ENCODE measurements around the gene PNPLA7. TPM values are rescaled to one million over a fixed set of nuclear protein-coding genes. Genes with fewer than 3 reads are reported as not detected.

The PNPLA7 gene
- total RNA-seq, 1 experiment from 2014 or later: 1.8 TPM

DNA sequence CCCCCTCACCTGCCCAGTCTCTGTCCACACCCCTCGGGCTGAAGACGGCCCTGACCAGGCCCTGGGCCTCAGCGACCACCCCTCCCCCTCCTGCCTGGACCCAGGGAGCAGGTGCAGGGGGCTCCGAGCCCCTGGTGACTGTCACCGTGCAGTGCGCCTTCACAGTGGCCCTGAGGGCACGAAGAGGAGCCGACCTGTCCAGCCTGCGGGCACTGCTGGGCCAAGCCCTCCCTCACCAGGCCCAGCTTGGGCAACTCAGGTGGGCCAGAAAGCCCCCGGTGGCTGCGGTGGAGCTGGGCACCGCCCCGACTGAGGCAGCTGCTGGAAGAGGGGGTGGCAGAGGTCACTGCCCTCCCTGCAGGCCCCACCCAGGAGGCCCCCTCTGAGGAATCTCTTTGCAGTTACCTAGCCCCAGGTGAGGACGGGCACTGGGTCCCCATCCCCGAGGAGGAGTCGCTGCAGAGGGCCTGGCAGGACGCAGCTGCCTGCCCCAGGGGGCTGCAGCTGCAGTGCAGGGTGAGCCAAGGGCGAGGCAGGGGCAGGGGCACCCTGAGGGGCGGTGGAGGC is 116.8 kb downstream of the PNPLA7 start:
- RAD21 ChIA-PET (ENCODE audit: low non-redundant PET in 1 of 2, low total read pairs in 2 of 2, uncharacterized antibody in 2 of 2, unreplicated experiment in 2 of 2): no interaction called here
- BruUV-seq (replicated peaks): no TSS peak

More for the DNA sequence above, 116.8 kb downstream of the PNPLA7 start:
- ChIA-PET POLR2A (no interaction called here), CTCF (no interaction called here)
- DNase-seq (ENCODE audit: low read depth, low spot score) (no peak), ATAC-seq (no peak)
- Histone ChIP-seq H4K20me1 (ENCODE audit: insufficient read depth) (no peaks in the 10 kb centered on the region), H3K27ac (ENCODE audit: low read depth, low read length) (no peak overlapping the region), H3K36me3 (ENCODE audit: control insufficient read depth in 1 of 2, insufficient read depth in 2 of 2, low read length in 2 of 2) (no peaks in the 10 kb centered on the region), H3K9me3 (ENCODE audit: control insufficient read depth in 1 of 2, insufficient read depth in 1 of 2, low read depth in 1 of 2, low read length in 2 of 2) (no peaks in the 10 kb centered on the region), H2AFZ (ENCODE audit: low read depth, low read length, poor library complexity, severe bottlenecking) (no peak overlapping the region), H3K4me3 (replicated peaks in 1 of 2; ENCODE audit: low read depth in 1 of 2, low read length in 2 of 2) (no peak overlapping the region), H3K9ac (ENCODE audit: low read length) (no peak overlapping the region), H3K27me3 (ENCODE audit: insufficient read depth, low read length) (no peaks in the 10 kb centered on the region), H3K4me1 (ENCODE audit: control insufficient read depth in 1 of 2, insufficient read depth in 2 of 2, low read length in 2 of 2) (peaks cover 38 to 48% of the 10 kb centered on the region in 2 experiments), H3K79me2 (ENCODE audit: insufficient read depth, low read length) (no peaks in the 10 kb centered on the region), H3K4me2 (ENCODE audit: low read length) (no peak overlapping the region), H3K9me2 (ENCODE audit: insufficient read depth) (no peaks in the 10 kb centered on the region)
- intact Hi-C loops (cut with micrococcal nuclease): no loop called here
- TF ChIP-seq ZNF274 (IDR thresholded peaks at IDR 0.05; ENCODE audit: low read depth, low read length): no peak
- no peak for TF ChIP-seq SIN3A (IDR thresholded peaks at IDR 0.05; ENCODE audit: low read depth)
- TF ChIP-seq, protein P1, sequence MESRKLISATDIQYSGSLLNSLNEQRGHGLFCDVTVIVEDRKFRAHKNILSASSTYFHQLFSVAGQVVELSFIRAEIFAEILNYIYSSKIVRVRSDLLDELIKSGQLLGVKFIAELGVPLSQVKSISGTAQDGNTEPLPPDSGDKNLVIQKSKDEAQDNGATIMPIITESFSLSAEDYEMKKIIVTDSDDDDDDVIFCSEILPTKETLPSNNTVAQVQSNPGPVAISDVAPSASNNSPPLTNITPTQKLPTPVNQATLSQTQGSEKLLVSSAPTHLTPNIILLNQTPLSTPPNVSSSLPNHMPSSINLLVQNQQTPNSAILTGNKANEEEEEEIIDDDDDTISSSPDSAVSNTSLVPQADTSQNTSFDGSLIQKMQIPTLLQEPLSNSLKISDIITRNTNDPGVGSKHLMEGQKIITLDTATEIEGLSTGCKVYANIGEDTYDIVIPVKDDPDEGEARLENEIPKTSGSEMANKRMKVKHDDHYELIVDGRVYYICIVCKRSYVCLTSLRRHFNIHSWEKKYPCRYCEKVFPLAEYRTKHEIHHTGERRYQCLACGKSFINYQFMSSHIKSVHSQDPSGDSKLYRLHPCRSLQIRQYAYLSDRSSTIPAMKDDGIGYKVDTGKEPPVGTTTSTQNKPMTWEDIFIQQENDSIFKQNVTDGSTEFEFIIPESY (IDR thresholded peaks at IDR 0.05; ENCODE audit: extremely low read depth, insufficient replicate concordance, low read length): no peak
- no peak for TF ChIP-seq RAD21 (IDR thresholded peaks at IDR 0.05; ENCODE audit: low read depth)
- no peak for TF ChIP-seq CEBPB (IDR thresholded peaks at IDR 0.05; ENCODE audit: low read depth)
- no peak for TF ChIP-seq FOSL1 (IDR thresholded peaks at IDR 0.05; ENCODE audit: low read depth)
- no peak for TF ChIP-seq POLR2AphosphoS5 (IDR thresholded peaks at IDR 0.05; ENCODE audit: low read depth, low read length)
- no peak for TF ChIP-seq CBX3 (IDR thresholded peaks at IDR 0.05; ENCODE audit: low read depth)
- no peak for TF ChIP-seq TCF7L2 (IDR thresholded peaks at IDR 0.05; ENCODE audit: borderline replicate concordance, extremely low read depth, insufficient read depth, insufficient read length)
- TF ChIP-seq EZH2 (IDR thresholded peaks at IDR 0.05): no peak
- no peak for TF ChIP-seq SRF (IDR thresholded peaks at IDR 0.05; ENCODE audit: low read depth)
- no peak for TF ChIP-seq ZFX (IDR thresholded peaks at IDR 0.05)
- TF ChIP-seq, protein P2, sequence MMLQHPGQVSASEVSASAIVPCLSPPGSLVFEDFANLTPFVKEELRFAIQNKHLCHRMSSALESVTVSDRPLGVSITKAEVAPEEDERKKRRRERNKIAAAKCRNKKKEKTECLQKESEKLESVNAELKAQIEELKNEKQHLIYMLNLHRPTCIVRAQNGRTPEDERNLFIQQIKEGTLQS (IDR thresholded peaks at IDR 0.05): no peak
